ENCODE measurements around the gene SRBD1. TPM values are rescaled to one million over a fixed set of nuclear protein-coding genes. Genes with fewer than 3 reads are reported as not detected.

The SRBD1 gene
- total RNA-seq, 1 experiment from 2014 or later: 22.8 TPM

DNA sequence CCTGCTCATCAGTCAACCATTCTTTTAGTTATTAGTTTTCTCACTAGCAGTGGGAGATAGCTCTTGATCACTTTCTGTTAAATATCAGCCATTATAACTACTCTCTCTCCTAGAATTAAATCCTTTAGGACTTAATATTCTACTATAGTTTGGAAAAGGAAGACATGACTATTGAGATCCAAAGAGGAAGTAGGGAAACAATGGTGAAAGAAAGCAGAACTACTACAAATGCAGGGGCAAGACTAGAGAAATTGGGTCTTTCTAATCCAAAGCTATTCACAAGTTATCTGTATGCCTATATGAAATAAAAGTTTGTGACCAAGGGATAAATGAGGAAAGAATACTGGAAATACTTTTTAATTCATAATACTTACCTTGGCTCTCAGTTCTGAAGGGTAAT is 65.1 kb downstream of the SRBD1 start:
- no peak for TF ChIP-seq NFYB (CRISPR knock-in tag; conservative IDR thresholded peaks at IDR 0.05; ENCODE audit: low read depth)
- TF ChIP-seq JUN (CRISPR knock-in tag; IDR thresholded peaks at IDR 0.05): no peak
- no peak for TF ChIP-seq IRF1 (CRISPR knock-in tag; IDR thresholded peaks at IDR 0.05)
- TF ChIP-seq, protein P1, sequence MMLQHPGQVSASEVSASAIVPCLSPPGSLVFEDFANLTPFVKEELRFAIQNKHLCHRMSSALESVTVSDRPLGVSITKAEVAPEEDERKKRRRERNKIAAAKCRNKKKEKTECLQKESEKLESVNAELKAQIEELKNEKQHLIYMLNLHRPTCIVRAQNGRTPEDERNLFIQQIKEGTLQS (CRISPR knock-in tag; conservative IDR thresholded peaks at IDR 0.05): no peak
- TF ChIP-seq, protein P2, sequence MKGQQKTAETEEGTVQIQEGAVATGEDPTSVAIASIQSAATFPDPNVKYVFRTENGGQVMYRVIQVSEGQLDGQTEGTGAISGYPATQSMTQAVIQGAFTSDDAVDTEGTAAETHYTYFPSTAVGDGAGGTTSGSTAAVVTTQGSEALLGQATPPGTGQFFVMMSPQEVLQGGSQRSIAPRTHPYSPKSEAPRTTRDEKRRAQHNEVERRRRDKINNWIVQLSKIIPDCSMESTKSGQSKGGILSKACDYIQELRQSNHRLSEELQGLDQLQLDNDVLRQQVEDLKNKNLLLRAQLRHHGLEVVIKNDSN (CRISPR knock-in tag; IDR thresholded peaks at IDR 0.05): no peak
- TF ChIP-seq OVOL2 (CRISPR knock-in tag; IDR thresholded peaks at IDR 0.05; ENCODE audit: borderline replicate concordance): no peak
- no peak overlapping the region for H3K27ac Mint-ChIP-seq
- no peaks in the 10 kb centered on the region; the same call in 1 of the 2 replicates for H3K4me1 Mint-ChIP-seq
- DNase-seq (ENCODE audit: low spot score) (no peak), ATAC-seq (no peak)
- no peaks in the 10 kb centered on the region for H3K27me3 Mint-ChIP-seq (ENCODE audit: low read depth)
- no peak overlapping the region for H3K4me3 Mint-ChIP-seq
- POLR2A ChIA-PET: interaction anchor here (0.7 kb wide), 1 partner anchor 422 kb away, joined by 3 read pairs; no protein-coding TSS in a partner anchor
- CTCF ChIA-PET: no interaction called here
- H3K9me3 Mint-ChIP-seq: peaks cover 5% of the 10 kb centered on the region
- H3K36me3 Mint-ChIP-seq: peaks cover 39% of the 10 kb centered on the region

GRCh38 chr2:45543257-45543656 is 67.8 kb downstream of the SRBD1 start:
- H3K4me1 Mint-ChIP-seq: no peaks in the 10 kb centered on the region
- peaks cover 51% of the 10 kb centered on the region for H3K36me3 Mint-ChIP-seq
- ATAC-seq: no peak
- ChIA-PET CTCF (no interaction called here), POLR2A (no interaction called here)
- DNase-seq (ENCODE audit: low spot score): no peak
- H3K4me3 Mint-ChIP-seq: no peak overlapping the region
- H3K9me3 Mint-ChIP-seq: peaks cover 6% of the 10 kb centered on the region
- no peaks in the 10 kb centered on the region for H3K27me3 Mint-ChIP-seq (ENCODE audit: low read depth)
- H3K27ac Mint-ChIP-seq: no peak overlapping the region
- TF ChIP-seq FOXJ3 (CRISPR knock-in tag; IDR thresholded peaks at IDR 0.05; ENCODE audit: borderline replicate concordance) (no peak), PREB (CRISPR knock-in tag; IDR thresholded peaks at IDR 0.05; ENCODE audit: borderline replicate concordance) (no peak), GTF2I (CRISPR knock-in tag; conservative IDR thresholded peaks at IDR 0.05) (no peak), GRHL2 (CRISPR knock-in tag; IDR thresholded peaks at IDR 0.05; ENCODE audit: insufficient replicate concordance, severe bottlenecking) (no peak), CTCF (IDR thresholded peaks at IDR 0.05) (no peak), ZNF416 (CRISPR knock-in tag; IDR thresholded peaks at IDR 0.05) (no peak), FOXP1 (CRISPR knock-in tag; IDR thresholded peaks at IDR 0.05; ENCODE audit: borderline replicate concordance) (no peak), ERG (CRISPR knock-in tag; IDR thresholded peaks at IDR 0.05) (no peak), ZNF532 (CRISPR knock-in tag; IDR thresholded peaks at IDR 0.05; ENCODE audit: borderline replicate concordance) (no peak), PRRX2 (CRISPR knock-in tag; IDR thresholded peaks at IDR 0.05) (no peak), USF2 (CRISPR knock-in tag; IDR thresholded peaks at IDR 0.05) (no peak), NFE2L1 (CRISPR knock-in tag; IDR thresholded peaks at IDR 0.05) (no peak)
- TF ChIP-seq, protein P1 (CRISPR knock-in tag; conservative IDR thresholded peaks at IDR 0.05): no peak
- TF ChIP-seq, protein P3, sequence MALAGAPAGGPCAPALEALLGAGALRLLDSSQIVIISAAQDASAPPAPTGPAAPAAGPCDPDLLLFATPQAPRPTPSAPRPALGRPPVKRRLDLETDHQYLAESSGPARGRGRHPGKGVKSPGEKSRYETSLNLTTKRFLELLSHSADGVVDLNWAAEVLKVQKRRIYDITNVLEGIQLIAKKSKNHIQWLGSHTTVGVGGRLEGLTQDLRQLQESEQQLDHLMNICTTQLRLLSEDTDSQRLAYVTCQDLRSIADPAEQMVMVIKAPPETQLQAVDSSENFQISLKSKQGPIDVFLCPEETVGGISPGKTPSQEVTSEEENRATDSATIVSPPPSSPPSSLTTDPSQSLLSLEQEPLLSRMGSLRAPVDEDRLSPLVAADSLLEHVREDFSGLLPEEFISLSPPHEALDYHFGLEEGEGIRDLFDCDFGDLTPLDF (CRISPR knock-in tag; IDR thresholded peaks at IDR 0.05): no peak

Data from WTC11 (cell line).